DND-41 (cell line): ENCODE results near the gene DAB1.

Experiments used
- EZH2 ChIP-seq: IDR thresholded peaks from 3 replicates; pipeline ENCODE4 v1.6.1; 2012; ENCODE audit warnings: borderline replicate concordance, low read depth, mild to moderate bottlenecking, moderate library complexity, low read length, inconsistent platforms; ENCODE audit not compliant: severe bottlenecking
- TF ChIP-seq, protein P1 (sequence below): IDR thresholded peaks from 2 replicates; pipeline ENCODE4 v1.5.1; 2012; ENCODE audit warnings: borderline replicate concordance, low read length, moderate library complexity, mild to moderate bottlenecking; ENCODE audit not compliant: poor library complexity, severe bottlenecking; ENCODE audit errors: extremely low read depth

DNA sequence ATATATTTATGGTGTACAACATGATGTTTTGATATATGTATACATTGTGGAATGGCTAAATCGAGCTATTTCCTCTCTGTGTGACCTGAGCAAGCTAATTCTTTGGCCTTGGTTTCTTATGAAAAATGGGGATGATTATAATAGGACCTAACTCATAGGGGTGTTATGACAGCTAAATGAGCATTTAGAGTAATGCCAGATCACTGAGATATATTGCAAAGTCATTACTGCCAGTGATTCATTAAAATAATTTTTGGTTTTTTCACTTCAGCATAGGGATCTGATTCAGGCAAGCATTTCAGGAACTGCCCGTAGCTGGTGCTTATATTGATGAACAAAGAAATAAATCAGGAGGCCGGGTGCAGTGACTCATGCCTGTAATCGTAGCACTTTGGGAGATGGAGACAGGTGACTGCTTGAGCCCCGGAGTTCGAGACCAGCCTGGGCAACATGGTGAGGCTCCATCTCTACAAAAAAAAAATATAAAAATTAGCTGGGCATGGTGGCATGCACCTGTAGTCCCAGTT, 30.7 kb downstream of the DAB1 start:
- TF ChIP-seq, protein P1, sequence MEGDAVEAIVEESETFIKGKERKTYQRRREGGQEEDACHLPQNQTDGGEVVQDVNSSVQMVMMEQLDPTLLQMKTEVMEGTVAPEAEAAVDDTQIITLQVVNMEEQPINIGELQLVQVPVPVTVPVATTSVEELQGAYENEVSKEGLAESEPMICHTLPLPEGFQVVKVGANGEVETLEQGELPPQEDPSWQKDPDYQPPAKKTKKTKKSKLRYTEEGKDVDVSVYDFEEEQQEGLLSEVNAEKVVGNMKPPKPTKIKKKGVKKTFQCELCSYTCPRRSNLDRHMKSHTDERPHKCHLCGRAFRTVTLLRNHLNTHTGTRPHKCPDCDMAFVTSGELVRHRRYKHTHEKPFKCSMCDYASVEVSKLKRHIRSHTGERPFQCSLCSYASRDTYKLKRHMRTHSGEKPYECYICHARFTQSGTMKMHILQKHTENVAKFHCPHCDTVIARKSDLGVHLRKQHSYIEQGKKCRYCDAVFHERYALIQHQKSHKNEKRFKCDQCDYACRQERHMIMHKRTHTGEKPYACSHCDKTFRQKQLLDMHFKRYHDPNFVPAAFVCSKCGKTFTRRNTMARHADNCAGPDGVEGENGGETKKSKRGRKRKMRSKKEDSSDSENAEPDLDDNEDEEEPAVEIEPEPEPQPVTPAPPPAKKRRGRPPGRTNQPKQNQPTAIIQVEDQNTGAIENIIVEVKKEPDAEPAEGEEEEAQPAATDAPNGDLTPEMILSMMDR: no peak
- no peak for TF ChIP-seq EZH2
